22Rv1 (cell line): ENCODE results near the gene CYB561D2.

Experiments used
- H3K27ac ChIP-seq: fragments of 450-650 bp; 2 replicates; pipeline ENCODE4 v1.5.1; 2017
- ZFX ChIP-seq: fragments of 450-650 bp; IDR thresholded peaks from 2 replicates; pipeline ENCODE4 v1.6.1; 2017; ENCODE audit warnings: antibody characterized with exemption, borderline replicate concordance
- TF ChIP-seq, protein P1 (sequence below): fragments of 450-650 bp; IDR thresholded peaks from 2 replicates; pipeline ENCODE4 v1.5.1; 2017; ENCODE audit warnings: mild to moderate bottlenecking

Gene CYB561D2

DNA sequence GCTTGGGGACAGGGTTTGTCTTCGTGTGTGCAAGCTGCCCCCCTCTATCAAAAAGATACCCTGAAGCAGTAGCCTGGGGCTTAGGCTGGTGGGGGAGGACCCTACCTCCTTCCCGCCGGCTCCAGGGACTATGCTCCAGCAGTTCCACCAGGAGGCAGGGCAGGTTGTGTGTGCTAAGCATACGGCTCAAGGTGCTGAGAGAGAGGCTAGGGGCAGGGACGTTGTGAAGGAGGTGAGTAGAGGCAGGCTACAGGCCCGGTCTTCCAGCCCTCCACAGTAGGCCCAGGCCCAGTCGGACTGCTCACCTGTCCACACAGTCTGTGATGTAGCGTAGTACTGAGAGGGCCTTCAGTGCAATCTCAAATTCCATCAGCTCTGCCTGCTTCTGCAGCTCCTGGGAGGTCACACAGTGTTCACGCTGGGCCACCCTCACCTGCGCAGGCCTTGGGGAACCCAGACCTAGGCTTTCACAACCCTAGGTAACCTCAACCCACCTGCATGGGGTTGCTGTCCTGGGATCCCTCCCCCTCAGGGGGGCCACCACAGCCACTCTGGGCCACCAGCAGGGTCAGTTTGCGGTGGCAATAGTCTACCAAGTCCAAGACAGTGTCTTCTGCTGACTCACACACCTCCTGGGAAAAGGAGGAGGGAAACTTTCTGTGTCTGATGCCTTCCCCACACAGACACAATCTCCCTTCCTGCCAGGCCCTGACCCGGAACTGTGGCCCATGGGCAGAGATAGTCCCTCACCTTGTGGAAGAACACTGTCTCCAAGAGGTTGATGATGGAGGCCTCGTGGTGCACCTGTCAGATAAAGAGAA is 7.6 kb upstream of the CYB561D2 start:
- TF ChIP-seq, protein P1, sequence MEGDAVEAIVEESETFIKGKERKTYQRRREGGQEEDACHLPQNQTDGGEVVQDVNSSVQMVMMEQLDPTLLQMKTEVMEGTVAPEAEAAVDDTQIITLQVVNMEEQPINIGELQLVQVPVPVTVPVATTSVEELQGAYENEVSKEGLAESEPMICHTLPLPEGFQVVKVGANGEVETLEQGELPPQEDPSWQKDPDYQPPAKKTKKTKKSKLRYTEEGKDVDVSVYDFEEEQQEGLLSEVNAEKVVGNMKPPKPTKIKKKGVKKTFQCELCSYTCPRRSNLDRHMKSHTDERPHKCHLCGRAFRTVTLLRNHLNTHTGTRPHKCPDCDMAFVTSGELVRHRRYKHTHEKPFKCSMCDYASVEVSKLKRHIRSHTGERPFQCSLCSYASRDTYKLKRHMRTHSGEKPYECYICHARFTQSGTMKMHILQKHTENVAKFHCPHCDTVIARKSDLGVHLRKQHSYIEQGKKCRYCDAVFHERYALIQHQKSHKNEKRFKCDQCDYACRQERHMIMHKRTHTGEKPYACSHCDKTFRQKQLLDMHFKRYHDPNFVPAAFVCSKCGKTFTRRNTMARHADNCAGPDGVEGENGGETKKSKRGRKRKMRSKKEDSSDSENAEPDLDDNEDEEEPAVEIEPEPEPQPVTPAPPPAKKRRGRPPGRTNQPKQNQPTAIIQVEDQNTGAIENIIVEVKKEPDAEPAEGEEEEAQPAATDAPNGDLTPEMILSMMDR = no peak
- no peak for TF ChIP-seq ZFX
- no peak overlapping the region for H3K27ac ChIP-seq

DNA sequence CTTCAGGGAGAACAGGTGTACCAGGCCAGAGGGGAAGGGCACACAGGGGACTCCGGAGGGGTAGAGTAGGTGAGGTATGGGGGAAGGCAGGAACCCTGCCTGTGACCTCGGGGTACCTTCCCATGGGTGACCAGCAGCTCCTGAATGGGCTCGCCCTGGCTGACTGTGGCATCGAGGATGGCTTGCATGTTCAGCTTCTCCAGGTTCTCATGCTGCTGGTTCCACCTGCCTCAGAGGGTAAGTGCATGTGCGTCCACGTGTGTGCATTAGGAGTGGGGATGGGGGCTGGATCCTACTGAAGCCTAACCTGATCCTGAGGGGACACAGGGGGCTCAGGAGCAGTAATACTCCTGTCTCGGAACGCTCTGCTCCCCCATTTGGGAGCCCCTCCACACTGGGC is 5.7 kb upstream of the CYB561D2 start:
- no peak for TF ChIP-seq ZFX
- TF ChIP-seq, protein P1 = no peak
- no peak overlapping the region; the same call in 1 of the 2 replicates for H3K27ac ChIP-seq

DNA sequence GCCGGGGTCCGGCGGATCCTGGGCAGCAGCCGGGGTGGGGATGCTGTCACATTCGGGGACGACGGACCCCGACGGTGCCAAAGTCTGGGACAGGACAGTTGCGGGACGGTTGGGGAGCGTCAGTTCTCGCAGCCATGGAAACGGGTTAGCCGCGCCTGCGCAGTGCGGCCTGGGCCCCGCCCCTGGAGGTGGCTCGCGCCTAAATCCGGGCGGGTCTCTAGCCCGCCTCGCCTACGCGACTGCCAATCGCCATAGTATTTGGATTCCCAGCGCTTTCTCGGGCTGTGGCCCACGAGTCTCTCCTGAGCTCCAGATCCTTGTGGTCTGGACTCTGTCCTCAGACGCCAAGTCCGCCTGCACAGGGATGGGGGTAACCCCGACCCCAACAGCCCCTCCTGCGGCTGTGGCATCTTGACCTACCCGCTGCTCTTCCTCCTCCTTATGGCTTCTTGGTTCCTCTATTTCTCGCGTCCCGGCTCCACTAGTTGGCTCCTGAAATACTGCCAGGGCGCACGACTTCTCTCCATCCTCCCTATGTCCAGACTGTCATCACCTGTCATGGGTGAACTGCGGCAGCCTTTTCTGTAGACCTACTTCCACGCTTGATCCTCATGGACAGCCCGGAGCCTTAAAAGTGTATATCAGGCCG is 5.0 kb upstream of the CYB561D2 start, which contains the start of gene ZMYND10:
TSS of gene ZMYND10 (minus strand) at position 147 of the 649 bp plus-strand sequence. CDS start 153 bp downstream, outside the sequence.
- H3K27ac ChIP-seq = peak within 1 kb of the TSS; percentile 74
- TF ChIP-seq, protein P1 = no peak
- no peak for TF ChIP-seq ZFX

DNA sequence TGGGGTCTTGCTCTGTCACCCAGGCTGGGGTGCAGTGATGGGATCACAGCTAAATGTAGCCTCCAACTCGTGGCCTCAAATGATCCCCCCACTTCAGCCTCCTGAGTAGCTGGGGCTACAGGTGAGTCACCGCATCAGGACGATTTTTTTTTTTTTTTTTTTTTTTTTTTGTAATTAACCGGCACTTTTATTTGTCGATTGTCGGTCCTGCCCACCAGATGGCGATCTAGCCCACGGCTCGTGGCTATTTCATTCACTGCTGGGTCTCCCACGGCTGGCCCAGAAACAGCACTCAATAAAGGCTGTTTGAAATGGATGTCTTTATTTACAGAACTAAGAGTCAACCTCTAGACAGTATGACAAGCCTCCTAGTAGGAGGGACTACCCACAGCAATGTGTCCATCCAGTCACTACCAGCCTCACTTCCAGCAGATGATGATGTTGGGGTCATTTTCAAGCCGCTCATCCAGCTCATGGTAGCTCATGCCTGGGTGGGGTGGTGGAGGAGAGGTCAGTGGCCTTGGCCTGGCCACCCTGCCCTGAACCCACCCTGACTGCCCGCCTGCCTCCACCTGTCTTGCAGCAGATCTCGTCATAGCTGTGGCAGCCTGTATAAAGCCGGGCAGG is 3.4 kb upstream of the CYB561D2 start:
- no peak for TF ChIP-seq ZFX
- TF ChIP-seq, protein P1 = peak; percentile 84
- peak overlapping the region; percentile 26; the same call in 1 of the 2 replicates for H3K27ac ChIP-seq

DNA sequence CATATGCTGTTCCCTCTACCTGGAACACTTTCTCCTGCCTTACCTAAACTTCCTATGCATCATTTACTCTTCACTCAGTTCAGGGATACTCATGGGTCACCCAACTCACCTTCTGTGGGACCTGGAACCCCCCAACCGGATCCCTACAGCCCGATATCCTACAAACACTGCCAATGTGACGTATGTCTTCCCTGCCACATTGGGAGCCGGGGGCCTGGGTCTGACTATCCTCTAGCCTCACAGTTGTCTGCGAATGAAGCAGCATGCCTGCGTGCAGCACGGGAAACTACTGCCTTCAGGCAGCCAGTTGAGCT is 492 bp upstream of the CYB561D2 start:
- TF ChIP-seq, protein P1 = no peak
- no peak for TF ChIP-seq ZFX

DNA sequence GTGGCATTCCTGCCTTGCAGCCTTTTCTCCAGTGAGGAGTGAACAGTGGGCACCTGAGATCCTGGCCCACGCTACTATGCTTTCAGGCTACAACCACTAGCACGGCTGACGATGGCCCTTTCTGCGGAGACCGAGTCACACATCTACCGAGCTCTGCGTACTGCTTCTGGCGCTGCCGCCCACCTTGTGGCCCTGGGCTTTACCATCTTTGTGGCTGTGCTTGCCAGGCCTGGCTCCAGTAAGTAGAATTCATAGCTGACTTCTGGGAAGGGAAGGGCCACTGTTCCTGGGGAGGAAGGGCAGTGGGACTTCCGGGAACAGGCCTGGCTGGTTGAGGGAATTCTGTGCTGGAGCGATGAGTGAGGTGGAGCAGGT is 648 bp downstream of the CYB561D2 start:
- H3K27ac ChIP-seq = peak overlapping the region; percentile 89

More for the DNA sequence above, 492 bp upstream of the CYB561D2 start:
- peak overlapping the region; percentile 89 for H3K27ac ChIP-seq

More for the DNA sequence above, 648 bp downstream of the CYB561D2 start:
- TF ChIP-seq, protein P1 = no peak
- no peak for TF ChIP-seq ZFX
